DOHH2 (cell line): ENCODE data around the gene RAD1.
A peak's percentile ranks its signal among the peaks of the same experiment; 100 is the strongest.

Experiments
- H3F3A ChIP-seq: fragments of 200-600 bp; sonication (generic), shearing (Covaris generic); 2 replicates; pipeline ENCODE4 v1.6.0; 2016; ENCODE audit warnings: antibody characterized with exemption, mild to moderate bottlenecking; ENCODE audit not compliant: control insufficient read depth, insufficient read depth
- H3K27ac ChIP-seq: fragments of 200-600 bp; sonication (generic); 2 replicates; pipeline ENCODE4 v1.5.1; 2014; ENCODE audit warnings: low read depth, mild to moderate bottlenecking, low read length, moderate library complexity
- H3K27me3 ChIP-seq: fragments of 200-600 bp; sonication (generic); 2 replicates; pipeline ENCODE4 v1.6.1; 2014; ENCODE audit warnings: mild to moderate bottlenecking, low read length, mixed read lengths; ENCODE audit not compliant: control insufficient read depth
- H3K36me3 ChIP-seq: fragments of 200-600 bp; sonication (generic); 2 replicates; pipeline ENCODE4 v1.6.1; 2014; ENCODE audit warnings: mild to moderate bottlenecking, low read length, moderate library complexity, mixed read lengths; ENCODE audit not compliant: control insufficient read depth
- H3K4me1 ChIP-seq: fragments of 200-600 bp; sonication (generic); 2 replicates; pipeline ENCODE4 v1.6.1; 2014; ENCODE audit warnings: mild to moderate bottlenecking, low read length, mixed read lengths; ENCODE audit not compliant: control insufficient read depth
- H3K4me2 ChIP-seq: fragments of 200-600 bp; sonication (generic); 2 replicates; pipeline ENCODE4 v1.6.0; 2014; ENCODE audit warnings: mild to moderate bottlenecking, low read length, moderate library complexity
- H3K4me3 ChIP-seq: fragments of 200-600 bp; sonication (generic); 2 replicates; pipeline ENCODE4 v1.5.1; 2014; ENCODE audit warnings: mild to moderate bottlenecking, low read length, mixed read lengths
- H3K79me2 ChIP-seq: fragments of 200-600 bp; sonication (generic); 2 replicates; pipeline ENCODE4 v1.6.1; 2014; ENCODE audit warnings: mild to moderate bottlenecking, low read length, mixed read lengths; ENCODE audit not compliant: control insufficient read depth
- H3K9me2 ChIP-seq: fragments of 200-600 bp; sonication (generic); replicated peaks from 2 replicates; pipeline ENCODE4 v1.6.1; 2014; ENCODE audit warnings: mild to moderate bottlenecking, low read length, mixed read lengths; ENCODE audit not compliant: control insufficient read depth
- H3K9me3 ChIP-seq: fragments of 200-600 bp; sonication (generic); 2 replicates; pipeline ENCODE4 v1.6.1; 2014; ENCODE audit warnings: antibody characterized with exemption, low read length, mixed read lengths; ENCODE audit not compliant: control insufficient read depth, insufficient read depth
- H4K20me1 ChIP-seq: fragments of 200-600 bp; sonication (generic); 2 replicates; pipeline ENCODE4 v1.6.0; 2014; ENCODE audit warnings: low read depth, mild to moderate bottlenecking, antibody characterized with exemption, low read length, moderate library complexity; ENCODE audit not compliant: control insufficient read depth, insufficient read depth
- CTCF ChIP-seq: fragments of 200-600 bp; sonication (generic); IDR thresholded peaks from one replicate; pipeline ENCODE4 v1.5.1; 2014; ENCODE audit warnings: antibody characterized with exemption, mild to moderate bottlenecking, low read depth, low read length; ENCODE audit not compliant: poor library complexity, severe bottlenecking
- EZH2phosphoT487 ChIP-seq: fragments of 200-600 bp; sonication (generic); IDR thresholded peaks from 2 replicates; pipeline ENCODE4 v1.6.1; 2017; ENCODE audit warnings: borderline replicate concordance, mild to moderate bottlenecking, antibody characterized with exemption, low read length, moderate library complexity, mixed read lengths

RAD1 gene

DNA sequence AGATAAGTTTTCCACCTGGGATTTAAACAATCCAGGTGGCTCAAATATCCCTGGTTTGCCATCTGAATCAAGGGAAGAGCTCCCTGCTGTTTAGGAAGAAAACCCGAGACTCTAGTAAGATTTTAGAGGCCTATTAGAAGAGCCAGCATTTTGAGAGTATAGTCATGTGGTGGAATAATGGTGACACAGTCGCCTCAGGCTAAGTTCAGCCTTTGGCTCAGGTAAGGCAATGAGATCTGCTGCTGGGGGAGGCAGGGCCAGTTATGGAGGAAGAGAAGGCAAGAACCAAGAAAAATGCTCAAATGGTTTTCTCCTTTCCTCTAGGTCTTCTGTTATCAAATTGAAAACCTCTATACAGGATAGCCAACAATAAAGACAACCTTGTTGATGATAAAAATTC lies 16.2 kb downstream of the RAD1 start:
- H3F3A ChIP-seq = peaks cover 15% of the 10 kb centered on the region; the same call in 1 of the 2 replicates
- TF ChIP-seq EZH2phosphoT487 (no peak), CTCF (no peak)

DNA sequence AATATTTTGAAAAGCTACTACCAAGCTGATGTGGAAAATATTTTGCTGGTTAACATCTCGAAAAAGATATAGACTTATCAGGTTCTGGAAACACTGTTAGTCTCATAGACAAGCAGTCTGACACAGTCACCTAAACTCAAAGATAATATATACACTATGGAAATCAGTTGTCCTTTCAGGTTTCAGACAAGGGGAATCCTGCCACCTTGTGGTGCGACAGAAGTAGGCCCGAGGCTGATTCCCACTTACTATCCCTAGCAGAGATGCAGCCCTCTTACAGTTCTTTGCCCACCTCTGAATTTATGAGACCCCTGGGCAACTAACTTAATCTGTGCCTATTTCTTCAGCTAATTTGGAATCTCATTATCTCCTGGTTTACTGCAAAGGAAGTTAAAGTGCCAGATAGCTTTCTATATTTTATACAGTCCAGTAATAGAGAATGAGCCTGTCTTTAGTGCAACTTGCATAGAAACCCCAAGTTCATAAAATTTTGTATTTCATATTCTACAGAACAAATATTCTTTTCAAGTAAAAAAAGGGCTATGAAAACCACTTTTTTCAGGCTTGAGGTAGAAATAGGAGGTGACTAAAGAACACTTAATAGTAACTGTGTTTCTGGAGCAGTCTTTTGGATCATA lies 16.9 kb downstream of the RAD1 start:
- no peaks in the 10 kb centered on the region for H3K27me3 ChIP-seq
- no peak overlapping the region for H3K27ac ChIP-seq
- no peaks in the 10 kb centered on the region for H3K79me2 ChIP-seq
- H3K4me2 ChIP-seq = no peak overlapping the region
- peaks cover 5% of the 10 kb centered on the region; the same call in 1 of the 2 replicates for H3K36me3 ChIP-seq
- no peaks in the 10 kb centered on the region for H3K9me3 ChIP-seq
- H3K4me3 ChIP-seq = no peak overlapping the region
- no peaks in the 10 kb centered on the region for H3K4me1 ChIP-seq
- peak; percentile 83 for TF ChIP-seq CTCF
- no peak for TF ChIP-seq EZH2phosphoT487
- H3K9me2 ChIP-seq = no peaks in the 10 kb centered on the region
- H3F3A ChIP-seq = peaks cover 15% of the 10 kb centered on the region; the same call in 1 of the 2 replicates
- H4K20me1 ChIP-seq = no peaks in the 10 kb centered on the region

More for the DNA sequence above, 16.2 kb downstream of the RAD1 start:
- Histone ChIP-seq H3K27me3 (no peaks in the 10 kb centered on the region), H3K9me2 (no peaks in the 10 kb centered on the region), H3K4me3 (no peak overlapping the region), H3K36me3 (peaks cover 8% of the 10 kb centered on the region; the same call in 1 of the 2 replicates), H3K27ac (no peak overlapping the region), H3K79me2 (no peaks in the 10 kb centered on the region), H3K4me2 (no peak overlapping the region), H4K20me1 (no peaks in the 10 kb centered on the region), H3K9me3 (no peaks in the 10 kb centered on the region), H3K4me1 (no peaks in the 10 kb centered on the region)

DNA sequence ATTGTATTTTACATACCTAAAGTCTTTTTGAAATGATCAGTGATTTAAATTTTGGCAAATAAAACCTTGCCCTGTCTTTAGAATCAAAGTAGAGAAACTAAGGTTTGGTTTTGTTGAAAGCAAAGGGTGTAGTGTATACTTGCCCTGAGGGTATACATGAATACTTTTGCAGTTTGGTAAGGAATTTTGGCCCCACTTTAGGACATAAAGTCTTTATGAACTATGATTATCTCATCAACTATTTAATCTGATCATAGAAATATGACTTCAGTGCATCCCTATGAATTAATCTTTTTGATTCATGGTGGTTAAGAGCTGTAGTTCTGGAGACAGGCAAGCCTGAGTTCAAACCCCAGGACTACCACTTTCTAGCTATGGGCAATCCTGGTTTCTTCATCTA lies 17.7 kb downstream of the RAD1 start:
- no peaks in the 10 kb centered on the region for H4K20me1 ChIP-seq
- H3K27me3 ChIP-seq = no peaks in the 10 kb centered on the region
- no peaks in the 10 kb centered on the region for H3K9me3 ChIP-seq
- no peak overlapping the region for H3K4me2 ChIP-seq
- H3K27ac ChIP-seq = no peak overlapping the region
- no peak overlapping the region for H3K4me3 ChIP-seq
- no peaks in the 10 kb centered on the region for H3K4me1 ChIP-seq
- no peaks in the 10 kb centered on the region for H3K79me2 ChIP-seq
- TF ChIP-seq EZH2phosphoT487 (no peak), CTCF (no peak)
- peaks cover 15% of the 10 kb centered on the region; the same call in 1 of the 2 replicates for H3F3A ChIP-seq
- H3K9me2 ChIP-seq = no peaks in the 10 kb centered on the region
- 0 out of 2 replicates have a peak, but pooled peaks cover 3% of the 10 kb centered on the region for H3K36me3 ChIP-seq
